Measurements from ENCODE around the gene THAP4.

Gene THAP4

GRCh38 chr2:241638940-241639339 is 2.0 kb upstream of the THAP4 start:
- DNase-seq (ENCODE audit: low read depth), result no peak

DNA sequence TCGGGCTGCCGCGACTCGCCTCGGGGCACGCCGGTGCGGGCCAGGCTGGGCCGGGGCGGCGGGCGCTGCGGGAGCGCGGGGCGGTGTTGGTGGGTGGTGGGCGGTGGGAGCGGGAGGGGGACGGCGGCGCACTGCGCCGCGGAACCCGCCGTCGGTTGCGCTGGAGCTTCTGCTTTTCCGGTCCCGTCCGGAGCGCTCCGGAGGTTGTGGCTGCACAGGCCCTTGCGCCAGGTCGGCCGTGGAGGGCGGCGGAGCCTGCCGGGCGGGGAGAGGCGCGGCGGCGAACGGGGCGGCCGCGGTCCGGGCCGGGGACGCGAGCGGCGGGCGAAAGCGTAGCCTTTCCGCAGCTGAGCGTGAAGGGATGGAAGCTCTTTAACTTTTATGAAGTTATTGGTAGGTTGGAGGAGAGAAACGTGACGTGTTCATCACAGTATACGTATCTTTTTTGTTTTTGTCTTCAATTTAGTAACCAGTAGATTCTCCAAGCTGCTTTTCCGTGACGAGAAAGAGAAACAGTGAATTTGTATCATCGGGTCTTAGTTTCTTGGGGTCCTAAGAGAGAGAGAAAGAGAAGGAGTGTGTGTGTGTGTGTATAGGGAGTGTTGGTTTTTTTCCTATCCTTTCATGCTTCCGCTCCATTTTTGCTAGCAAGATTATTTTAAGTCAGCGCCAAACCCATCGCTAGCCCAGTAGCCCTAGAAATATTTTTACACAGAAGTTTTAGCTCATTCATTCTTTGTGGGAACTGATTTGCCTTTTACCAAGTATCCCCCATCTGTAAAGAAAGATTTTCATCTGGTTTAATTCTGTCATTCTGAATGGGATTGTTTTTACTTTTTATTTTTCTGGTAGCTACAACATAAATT is 1.1 kb upstream of the THAP4 start:
- DNase-seq (ENCODE audit: low read depth), result peak; percentile 22

- DNase-seq (ENCODE audit: low read depth), result peak; percentile 13
These were observed 558 bp downstream of the THAP4 start for GRCh38 chr2:241636182-241637017.

DNA sequence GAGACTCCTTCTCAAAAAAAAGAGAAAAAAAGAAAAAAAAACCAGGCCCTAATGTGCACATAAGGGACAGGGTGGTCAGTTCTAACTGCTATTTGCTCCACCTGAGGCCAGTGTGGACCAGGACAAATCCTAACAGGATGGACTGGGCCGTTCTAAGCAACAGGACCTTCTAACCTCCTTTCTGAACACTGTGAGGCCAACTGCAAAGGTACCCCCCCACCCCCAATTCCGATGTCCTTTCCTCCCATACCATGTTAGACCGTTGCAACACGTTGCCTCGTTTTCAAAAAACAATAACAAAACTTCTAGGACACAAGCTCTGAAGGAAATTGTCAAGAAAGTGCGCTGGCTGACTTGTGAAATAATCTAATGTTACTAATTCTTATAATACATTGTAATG is 1.2 kb downstream of the THAP4 start:
- DNase-seq (ENCODE audit: low read depth), result peak; percentile 37

DNA sequence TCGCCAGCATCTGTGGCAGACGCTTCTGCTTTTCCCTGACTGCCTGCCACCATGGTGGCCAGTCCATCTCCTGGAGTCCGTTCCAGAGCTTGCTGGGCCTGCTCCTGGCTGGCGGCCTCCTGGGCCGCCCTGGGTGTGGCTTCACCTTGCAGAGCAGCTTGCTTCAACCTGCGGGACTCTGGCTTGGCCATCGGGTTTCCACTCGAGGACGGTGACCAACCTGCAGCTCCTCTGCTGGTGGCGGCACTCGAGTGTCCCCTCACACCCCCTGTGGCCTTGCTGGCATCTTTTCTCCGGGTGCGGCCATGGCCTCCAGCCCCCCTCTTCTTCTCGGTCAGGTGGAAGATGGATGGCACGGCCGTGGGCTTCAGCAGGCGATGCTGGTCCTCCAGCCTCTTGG is 3.4 kb downstream of the THAP4 start:
- no peak for DNase-seq (ENCODE audit: low read depth)

GRCh38 chr2:241632478-241633325 is 4.3 kb downstream of the THAP4 start:
- DNase-seq (ENCODE audit: low read depth), result no peak

GRCh38 chr2:241629762-241630435 is 7.1 kb downstream of the THAP4 start:
- DNase-seq (ENCODE audit: low read depth), result peak; percentile 24

DNA sequence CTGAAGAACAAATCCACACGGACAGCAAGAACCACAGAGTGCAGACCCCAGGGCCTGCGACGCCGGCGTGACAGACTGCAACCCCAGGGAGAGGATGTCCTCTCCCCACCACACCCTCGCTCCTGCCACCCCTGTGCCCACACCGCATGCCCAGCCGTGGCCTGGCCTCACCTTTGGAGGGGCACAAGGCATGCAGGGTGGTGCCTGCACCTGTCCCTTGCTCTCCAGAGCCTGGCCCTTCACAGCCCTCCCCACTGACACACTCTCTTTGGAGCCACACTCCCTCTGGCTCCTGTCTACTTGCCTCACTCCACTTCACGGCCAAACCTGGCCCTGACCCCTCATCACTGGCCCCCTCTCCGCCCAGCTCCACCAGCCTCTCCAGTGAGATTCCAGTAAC is 9.3 kb downstream of the THAP4 start:
- no peak for DNase-seq (ENCODE audit: low read depth)

DNA sequence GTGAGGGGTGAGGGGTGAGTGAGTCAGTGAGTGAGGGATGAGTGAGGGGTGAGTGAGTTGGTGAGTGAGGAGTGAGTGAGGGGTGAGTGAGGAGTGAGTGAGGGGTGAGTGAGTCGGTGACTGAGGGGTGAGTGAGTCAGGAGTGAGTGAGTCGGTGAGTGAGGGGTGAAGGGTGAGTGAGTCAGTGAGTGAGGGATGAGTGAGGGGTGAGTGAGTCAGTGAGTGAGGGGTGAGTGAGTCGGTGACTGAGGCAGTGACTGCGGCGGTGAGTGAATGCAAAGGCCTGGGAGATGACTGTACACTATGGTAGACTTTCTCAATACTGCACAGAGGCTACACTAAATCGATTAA is 16.6 kb downstream of the THAP4 start:
- DNase-seq (ENCODE audit: low read depth), result peak; percentile 75

DNA sequence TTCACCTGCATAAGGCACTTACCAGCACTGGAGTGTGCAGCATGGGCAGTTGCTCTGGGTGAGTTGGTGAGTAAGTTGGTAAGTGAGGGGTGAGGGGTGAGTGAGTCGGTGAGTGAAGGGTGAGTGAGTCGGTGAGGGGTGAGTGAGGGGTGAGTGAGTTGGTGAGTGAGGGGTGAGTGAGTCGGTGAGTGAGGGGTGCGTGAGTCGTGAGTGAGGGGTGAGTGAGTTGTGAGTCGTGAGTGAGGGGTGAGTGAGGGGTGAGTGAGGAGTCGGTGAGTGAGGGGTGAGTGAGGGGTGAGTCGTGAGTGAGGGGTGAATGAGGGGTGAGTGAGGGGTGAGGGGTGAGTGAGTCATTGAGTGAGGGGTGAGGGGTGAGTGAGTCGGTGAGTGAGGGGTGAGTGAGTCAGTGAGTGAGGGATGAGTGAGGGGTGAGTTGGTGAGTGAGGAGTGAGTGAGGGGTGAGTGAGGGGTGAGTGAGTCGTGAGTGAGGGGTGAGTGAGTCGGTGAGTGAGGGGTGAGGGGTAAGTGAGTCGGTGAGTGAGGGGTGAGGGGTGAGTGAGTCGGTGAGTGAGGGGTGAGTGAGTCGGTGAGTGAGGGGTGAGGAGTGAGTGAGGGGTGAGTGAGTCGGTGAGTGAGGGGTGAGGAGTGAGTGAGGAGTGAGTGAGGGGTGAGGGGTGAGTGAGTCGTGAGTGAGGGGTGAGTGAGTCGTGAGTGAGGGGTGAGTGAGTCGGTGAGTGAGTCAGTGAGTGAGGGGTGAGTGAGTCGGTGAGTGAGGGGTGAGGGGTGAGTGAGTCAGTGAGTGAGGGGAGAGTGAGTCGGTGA is 17.1 kb downstream of the THAP4 start:
- DNase-seq (ENCODE audit: low read depth), result no peak

- no peak for DNase-seq (ENCODE audit: low read depth)
These were observed 18.1 kb downstream of the THAP4 start for GRCh38 chr2:241618829-241619228.

- no peak for DNase-seq (ENCODE audit: low read depth)
These were observed 18.6 kb downstream of the THAP4 start for GRCh38 chr2:241618296-241618805.

GRCh38 chr2:241617431-241618154 is 19.4 kb downstream of the THAP4 start:
- DNase-seq (ENCODE audit: low read depth), result peak; percentile 28

GRCh38 chr2:241616168-241617125 is 20.5 kb downstream of the THAP4 start:
- no peak for DNase-seq (ENCODE audit: low read depth)

DNA sequence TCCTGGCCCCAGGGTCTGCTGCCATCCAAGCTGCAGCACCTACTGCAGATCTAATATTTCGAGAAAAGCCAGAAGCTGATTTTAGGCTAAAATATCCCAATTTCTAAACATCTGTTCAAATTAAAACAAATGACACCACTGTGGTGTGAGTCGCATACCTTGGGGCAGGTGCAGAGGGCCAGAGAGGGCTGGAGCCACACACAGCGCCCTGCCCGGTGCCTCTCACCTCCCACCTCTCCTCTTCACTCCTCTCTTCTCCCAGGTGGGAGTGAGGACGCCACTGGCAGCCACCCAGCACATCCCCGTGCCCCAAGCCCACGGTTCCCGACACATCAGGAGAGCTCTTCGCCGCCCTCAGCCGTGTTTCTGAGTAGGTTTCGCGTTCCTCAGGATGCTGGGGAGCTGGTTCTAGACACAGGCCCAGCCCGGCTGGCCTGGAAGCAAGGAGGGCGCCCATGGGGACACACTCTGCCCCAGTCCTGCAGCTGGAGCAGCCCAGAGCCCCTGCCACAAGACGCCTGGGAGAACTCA is 21.4 kb downstream of the THAP4 start:
- DNase-seq (ENCODE audit: low read depth), result no peak

- DNase-seq (ENCODE audit: low read depth), result no peak
These were observed 21.9 kb downstream of the THAP4 start for GRCh38 chr2:241615041-241615440.

DNA sequence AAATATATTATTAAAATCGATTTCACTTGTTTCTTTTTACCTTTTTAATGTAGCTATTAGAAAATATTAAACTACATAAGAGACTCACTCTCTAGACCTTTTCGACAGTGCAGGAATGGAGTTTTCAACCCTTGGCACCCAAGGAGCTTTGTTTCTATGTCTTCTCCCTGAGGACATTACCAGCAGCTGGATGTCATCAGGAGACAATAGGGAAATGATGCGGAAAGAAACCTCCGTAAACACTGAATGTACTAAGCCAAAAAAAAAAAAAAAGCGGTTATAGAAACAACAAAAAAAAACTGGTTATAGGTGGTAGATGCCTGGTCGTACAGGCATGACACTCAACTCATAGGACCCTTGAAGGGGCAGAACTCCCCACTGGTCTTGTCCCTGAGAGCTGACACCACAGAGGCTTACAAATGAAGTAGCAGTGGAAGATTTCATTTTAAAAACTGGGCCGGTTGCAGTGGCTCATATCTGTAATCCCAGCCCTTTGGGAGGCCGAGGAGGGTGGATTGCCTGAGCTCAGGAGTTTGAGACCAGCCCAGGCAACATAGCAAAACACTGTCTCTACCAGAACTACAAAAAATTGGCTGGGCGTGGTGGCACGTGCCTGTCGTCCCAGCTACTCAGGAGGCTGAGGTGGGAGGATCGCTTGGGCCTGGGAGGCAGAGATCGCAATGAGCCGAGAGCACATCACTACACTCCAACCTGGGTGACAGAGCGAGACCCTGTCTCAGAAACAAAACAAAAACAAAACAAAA is 23.8 kb downstream of the THAP4 start:
- DNase-seq (ENCODE audit: low read depth), result no peak

All from amniotic epithelial cell (primary cell).